Amniotic epithelial cell (primary cell): Measurements from ENCODE around the gene LIPT1.
A peak's percentile ranks its signal among the peaks of the same experiment; 100 is the strongest.
"Not testable (repeated sequence)": the region's sequence is repeated elsewhere in the genome, so short reads cannot be mapped to it uniquely, and the experiment has no call there.

ENCODE experiments used
- DNase-seq: peaks from one replicate; pipeline ENCODE4 v3.0.0-alpha.2; 2010; ENCODE audit warnings: low read depth

The LIPT1 gene

GRCh38 chr2:99180755-99181623 is 26.2 kb downstream of the LIPT1 start, which contains the start of the genes MITD1 and MRPL30:
Gene MITD1, minus strand, starts transcription at chr2:99181058. Its CDS starts 77 bp downstream, at chr2:99180981.
Gene MRPL30, plus strand, starts transcription at chr2:99181184. Its CDS starts 5,020 bp downstream, at chr2:99186204.
- peak; percentile 96 for DNase-seq

GRCh38 chr2:99181624-99182000 is 26.8 kb downstream of the LIPT1 start:
- no peak for DNase-seq

GRCh38 chr2:99183025-99183424 is 28.3 kb downstream of the LIPT1 start:
- no peak for DNase-seq

- no peak for DNase-seq
Observed at GRCh38 chr2:99184811-99185210, 30.0 kb downstream of the LIPT1 start.

GRCh38 chr2:99187011-99187410 is 32.2 kb downstream of the LIPT1 start:
- no peak for DNase-seq

- DNase-seq, result no peak
Observed at GRCh38 chr2:99188357-99188756, 33.6 kb downstream of the LIPT1 start.

GRCh38 chr2:99190548-99190947 is 35.8 kb downstream of the LIPT1 start:
- no peak for DNase-seq

GRCh38 chr2:99192364-99192763 is 37.6 kb downstream of the LIPT1 start:
- DNase-seq, result not testable (repeated sequence)

- DNase-seq, result no peak
Observed at GRCh38 chr2:99198103-99198841, 43.5 kb downstream of the LIPT1 start.

GRCh38 chr2:99200076-99200800 is 45.5 kb downstream of the LIPT1 start:
- DNase-seq, result no peak

GRCh38 chr2:99201959-99202678 is 47.4 kb downstream of the LIPT1 start:
- no peak for DNase-seq

GRCh38 chr2:99205491-99205890 is 50.7 kb downstream of the LIPT1 start:
- DNase-seq, result no peak
